Lower lobe of right lung (tissue), 2 donors: ENCODE measurements around the gene CDIP1. TPM values are rescaled to one million over a fixed set of nuclear protein-coding genes. Genes with fewer than 3 reads are reported as not detected.
A peak's percentile ranks its signal among the peaks of the same experiment; 100 is the strongest.

Source experiments
- ATAC-seq, 2 donors: fragments of 200-7000 bp; cut with Tn5 transposase; one replicate each; pipeline ENCODE4 v1.9.1; 2020 to 2022; ENCODE audit warnings: mild to moderate bottlenecking in 2 of 2, moderate library complexity in 2 of 2
- DNase-seq: peaks from one replicate; pipeline ENCODE4 v3.0.0-alpha.2; 2020
- H3K27ac ChIP-seq: fragments of 200-600 bp; one replicate; pipeline ENCODE4 v1.8.0; 2022
- H3K27me3 ChIP-seq: fragments of 200-600 bp; one replicate; pipeline ENCODE4 v1.8.0; 2022; ENCODE audit warnings: low read depth
- H3K36me3 ChIP-seq: fragments of 200-600 bp; one replicate; pipeline ENCODE4 v1.8.0; 2022; ENCODE audit warnings: mild to moderate bottlenecking
- H3K4me1 ChIP-seq: fragments of 200-600 bp; one replicate; pipeline ENCODE4 v1.8.0; 2022
- H3K4me3 ChIP-seq: fragments of 200-600 bp; one replicate; pipeline ENCODE4 v1.8.0; 2022; ENCODE audit warnings: mild to moderate bottlenecking
- H3K9me3 ChIP-seq: fragments of 200-600 bp; one replicate; pipeline ENCODE4 v1.8.0; 2022
- intact Hi-C: fragments of 100-400 bp; cut with DNase I; formaldehyde crosslinking; loops from one replicate; pipeline ENCODE4 v1.11.0; 2022
- total RNA-seq: library from RNA; stranded (reverse); fragmentation: NEBNext Ultra II Directional; extraction: Animal tissue kit (Norgen Biotek cat#: 25700); gene quantifications from one replicate; pipeline ENCODE4 v1.2.1, GENCODE V29; 2021
- TF ChIP-seq, protein P1 (sequence below): fragments of 200-600 bp; IDR thresholded peaks from one replicate; pipeline ENCODE4 v1.8.0; 2022; ENCODE audit warnings: antibody characterized with exemption, mild to moderate bottlenecking
- donor health status: DM: no; HTN: yes; CAD: no; lungs with severe emphysema.

The CDIP1 gene
- total RNA-seq, 1 donor from 2014 or later: 21.1 TPM

DNA sequence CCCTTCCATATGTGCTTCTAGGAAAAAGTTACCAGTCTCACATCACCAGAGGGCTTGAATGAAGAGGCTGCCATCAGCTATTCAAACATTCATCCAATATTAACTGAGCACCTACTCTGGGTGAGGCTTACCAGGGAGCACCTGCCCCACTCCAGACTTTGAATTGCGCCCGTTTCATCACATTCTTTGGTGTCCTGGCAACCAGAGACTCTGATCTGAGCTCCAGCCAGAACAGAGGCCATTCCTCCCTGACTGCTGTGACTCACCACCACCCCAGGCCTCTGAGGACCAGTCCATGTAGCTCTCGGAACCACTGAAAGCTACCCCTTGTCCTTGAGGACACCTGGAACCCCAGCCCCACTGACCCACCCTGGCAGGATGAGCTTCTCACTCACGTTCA is 17.5 kb upstream of the CDIP1 start, which contains the start of gene C16orf96:
Gene C16orf96 (plus strand): TSS at position 229 of the 400 bp plus-strand sequence. CDS start 150 bp downstream, at position 379.
- Histone ChIP-seq H3K4me1 (no peaks in the 10 kb centered on the region), H3K36me3 (no peaks in the 10 kb centered on the region), H3K4me3 (no peak within 1 kb of the TSS), H3K27me3 (no peaks in the 10 kb centered on the region), H3K27ac (no peak within 1 kb of the TSS), H3K9me3 (no peaks in the 10 kb centered on the region)
- intact Hi-C loops: no loop called here
- TF ChIP-seq, protein P1, sequence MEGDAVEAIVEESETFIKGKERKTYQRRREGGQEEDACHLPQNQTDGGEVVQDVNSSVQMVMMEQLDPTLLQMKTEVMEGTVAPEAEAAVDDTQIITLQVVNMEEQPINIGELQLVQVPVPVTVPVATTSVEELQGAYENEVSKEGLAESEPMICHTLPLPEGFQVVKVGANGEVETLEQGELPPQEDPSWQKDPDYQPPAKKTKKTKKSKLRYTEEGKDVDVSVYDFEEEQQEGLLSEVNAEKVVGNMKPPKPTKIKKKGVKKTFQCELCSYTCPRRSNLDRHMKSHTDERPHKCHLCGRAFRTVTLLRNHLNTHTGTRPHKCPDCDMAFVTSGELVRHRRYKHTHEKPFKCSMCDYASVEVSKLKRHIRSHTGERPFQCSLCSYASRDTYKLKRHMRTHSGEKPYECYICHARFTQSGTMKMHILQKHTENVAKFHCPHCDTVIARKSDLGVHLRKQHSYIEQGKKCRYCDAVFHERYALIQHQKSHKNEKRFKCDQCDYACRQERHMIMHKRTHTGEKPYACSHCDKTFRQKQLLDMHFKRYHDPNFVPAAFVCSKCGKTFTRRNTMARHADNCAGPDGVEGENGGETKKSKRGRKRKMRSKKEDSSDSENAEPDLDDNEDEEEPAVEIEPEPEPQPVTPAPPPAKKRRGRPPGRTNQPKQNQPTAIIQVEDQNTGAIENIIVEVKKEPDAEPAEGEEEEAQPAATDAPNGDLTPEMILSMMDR: no peak
- ATAC-seq: peak in 1 of 2 donors; percentile 25
- no peak for DNase-seq

DNA sequence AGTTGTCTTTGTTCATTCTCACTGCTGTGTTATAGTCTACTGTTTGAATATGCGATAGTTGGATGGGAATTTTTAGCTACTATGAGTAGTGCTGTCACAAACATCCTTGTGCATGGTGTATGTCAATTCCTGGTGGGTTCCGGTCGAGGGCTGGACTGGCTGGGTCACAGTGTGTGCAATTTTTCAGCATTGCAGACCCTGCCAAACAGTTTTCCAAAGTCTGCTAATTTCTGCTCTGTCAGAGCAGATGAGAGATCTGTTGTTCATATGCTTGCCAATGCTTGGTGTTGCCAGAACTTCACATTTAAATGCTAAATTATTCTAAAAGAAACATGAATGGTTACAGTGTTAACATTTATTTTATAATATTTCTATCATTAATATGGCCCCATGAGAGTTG is 14.0 kb upstream of the CDIP1 start:
- TF ChIP-seq, protein P1: no peak
- Histone ChIP-seq H3K4me3 (no peak overlapping the region), H3K9me3 (no peaks in the 10 kb centered on the region), H3K4me1 (no peaks in the 10 kb centered on the region), H3K36me3 (no peaks in the 10 kb centered on the region), H3K27ac (no peak overlapping the region), H3K27me3 (no peaks in the 10 kb centered on the region)
- ATAC-seq: peak in 1 of 2 donors; percentile 33
- intact Hi-C loops: no loop called here
- DNase-seq: no peak

GRCh38 chr16:4550591-4550990 is 12.0 kb upstream of the CDIP1 start:
- ATAC-seq (no peak), DNase-seq (no peak)
- Histone ChIP-seq H3K27ac (no peak overlapping the region), H3K36me3 (no peaks in the 10 kb centered on the region), H3K4me3 (no peak overlapping the region), H3K9me3 (no peaks in the 10 kb centered on the region), H3K27me3 (no peaks in the 10 kb centered on the region), H3K4me1 (no peaks in the 10 kb centered on the region)
- intact Hi-C loops: no loop called here
- TF ChIP-seq, protein P1: no peak

- Histone ChIP-seq H3K4me1 (no peaks in the 10 kb centered on the region), H3K36me3 (no peaks in the 10 kb centered on the region), H3K27ac (no peak overlapping the region), H3K27me3 (no peaks in the 10 kb centered on the region), H3K9me3 (no peaks in the 10 kb centered on the region), H3K4me3 (no peak overlapping the region)
- TF ChIP-seq, protein P1: no peak
- ATAC-seq (no peak), DNase-seq (no peak)
- intact Hi-C loops: no loop called here
Measured at GRCh38 chr16:4548124-4548523, 9.6 kb upstream of the CDIP1 start.

DNA sequence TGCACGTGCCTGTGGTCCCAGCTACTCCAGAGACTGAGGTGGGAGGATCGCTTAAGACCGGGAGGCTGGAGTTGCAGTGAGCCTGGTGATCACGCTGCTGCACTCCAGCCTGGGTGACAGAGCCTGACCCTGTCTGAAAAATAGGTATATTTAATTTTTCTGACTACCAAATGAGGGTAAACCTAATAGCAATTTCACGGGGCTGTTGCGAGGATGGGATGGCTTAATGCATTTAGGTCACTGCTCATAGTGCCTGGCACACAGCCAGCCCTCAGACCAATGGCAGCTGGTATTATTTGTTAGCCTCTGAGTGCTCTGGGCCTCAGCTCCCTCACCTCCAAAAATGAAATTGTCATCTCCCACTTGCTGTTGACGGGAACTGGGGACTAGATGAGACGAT is 5.9 kb upstream of the CDIP1 start:
- TF ChIP-seq, protein P1: no peak
- DNase-seq (no peak), ATAC-seq (no peak)
- no peak overlapping the region for H3K4me3 ChIP-seq
- H3K27me3 ChIP-seq: no peaks in the 10 kb centered on the region
- no peaks in the 10 kb centered on the region for H3K36me3 ChIP-seq
- no peaks in the 10 kb centered on the region for H3K4me1 ChIP-seq
- H3K27ac ChIP-seq: no peak overlapping the region
- H3K9me3 ChIP-seq: peaks cover 3% of the 10 kb centered on the region
- intact Hi-C loops: no loop called here
